GM19455 (cell line): ENCODE results near the gene TWIST2.

ENCODE experiments used
- ATAC-seq: cut with Tn5 transposase; IDR thresholded peaks from one replicate; pipeline ENCODE4 v1.9.1; 2021; ENCODE audit not compliant: unreplicated experiment

The TWIST2 gene

GRCh38 chr2:238949710-238950345, 101.9 kb downstream of the TWIST2 start:
- ATAC-seq, result no peak

- no peak for ATAC-seq
Measured at GRCh38 chr2:238950551-238950950, 102.7 kb downstream of the TWIST2 start.

- ATAC-seq, result no peak
Measured at GRCh38 chr2:238952261-238952919, 104.5 kb downstream of the TWIST2 start.

GRCh38 chr2:238954841-238955591, 107.1 kb downstream of the TWIST2 start:
- ATAC-seq, result no peak

- ATAC-seq, result no peak
Measured at GRCh38 chr2:238955648-238956531, 108.0 kb downstream of the TWIST2 start.

GRCh38 chr2:238956676-238957075, 108.8 kb downstream of the TWIST2 start:
- no peak for ATAC-seq
